ENCODE results near the gene GYPC.

Gene GYPC

GRCh38 chr2:126662621-126663020 is 6.7 kb downstream of the GYPC start:
- H3K27me3 ChIP-seq (ENCODE audit: insufficient read depth, poor library complexity, severe bottlenecking) = no peaks in the 10 kb centered on the region
- H3K4me3 ChIP-seq (replicated peaks; ENCODE audit: insufficient read depth, low read length) = no peak overlapping the region
- TF ChIP-seq GABPA (IDR thresholded peaks at IDR 0.05; ENCODE audit: low read depth) = no peak
- H3K27ac ChIP-seq (replicated peaks) = peak overlapping the region; percentile 96
- DNase-seq (ENCODE audit: low read depth in 1 of 2, low spot score in 1 of 2) = no peak

DNA sequence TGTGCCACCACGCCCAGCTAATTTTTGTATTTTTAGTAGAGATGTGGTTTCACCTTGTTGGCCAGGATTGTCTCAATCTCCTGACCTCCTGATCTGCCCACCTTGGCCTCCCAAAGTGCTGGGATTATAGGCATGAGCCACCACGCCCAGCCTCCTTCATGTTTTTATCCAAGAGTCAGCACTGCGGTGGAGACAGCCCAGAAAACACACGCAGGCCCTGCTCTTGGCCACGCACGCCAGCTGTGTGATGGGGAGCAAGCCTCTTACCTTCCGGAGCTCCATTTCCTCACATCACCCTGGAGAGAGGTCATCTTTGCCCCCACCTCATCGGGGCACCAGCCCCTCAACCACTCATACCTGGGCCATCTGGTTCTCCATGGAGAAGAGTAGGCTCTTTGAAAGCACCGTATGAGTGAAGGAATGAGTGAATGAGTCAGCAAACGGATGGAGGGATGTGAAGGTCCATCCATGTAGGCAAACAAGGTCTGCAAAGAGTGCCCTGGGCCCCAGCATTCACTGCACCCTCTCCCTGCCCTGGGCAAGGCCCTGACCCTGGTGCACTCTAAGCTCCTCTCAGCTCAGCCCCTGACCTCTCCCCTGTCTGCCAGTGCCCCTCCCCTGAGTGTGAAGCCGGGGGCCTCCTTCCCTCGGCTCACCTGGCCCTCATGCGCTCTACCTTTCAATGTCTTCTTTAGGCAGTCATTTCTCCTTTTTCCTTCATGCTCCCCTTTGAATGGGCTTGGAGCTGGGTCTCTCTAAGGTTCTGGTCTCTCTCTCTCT is 7.4 kb downstream of the GYPC start:
- Histone ChIP-seq H3K4me3 (replicated peaks; ENCODE audit: insufficient read depth, low read length) (no peak overlapping the region), H3K27me3 (ENCODE audit: insufficient read depth, poor library complexity, severe bottlenecking) (no peaks in the 10 kb centered on the region), H3K27ac (replicated peaks) (peak overlapping the region; percentile 96; the same call in 1 of the 2 replicates)
- TF ChIP-seq POLR2AphosphoS5 (IDR thresholded peaks at IDR 0.05; ENCODE audit: low read depth) = no peak
- TF ChIP-seq REST (IDR thresholded peaks at IDR 0.05; ENCODE audit: insufficient replicate concordance, low read depth) = no peak
- TF ChIP-seq SPI1 (IDR thresholded peaks at IDR 0.05; ENCODE audit: borderline replicate concordance, low read depth) = no peak
- TF ChIP-seq CTCF (IDR thresholded peaks at IDR 0.05; ENCODE audit: insufficient read depth, low read length) = no peak
- no peak for TF ChIP-seq GABPA (IDR thresholded peaks at IDR 0.05; ENCODE audit: low read depth)
- DNase-seq (ENCODE audit: low read depth in 1 of 2, low spot score in 1 of 2) = no peak

DNA sequence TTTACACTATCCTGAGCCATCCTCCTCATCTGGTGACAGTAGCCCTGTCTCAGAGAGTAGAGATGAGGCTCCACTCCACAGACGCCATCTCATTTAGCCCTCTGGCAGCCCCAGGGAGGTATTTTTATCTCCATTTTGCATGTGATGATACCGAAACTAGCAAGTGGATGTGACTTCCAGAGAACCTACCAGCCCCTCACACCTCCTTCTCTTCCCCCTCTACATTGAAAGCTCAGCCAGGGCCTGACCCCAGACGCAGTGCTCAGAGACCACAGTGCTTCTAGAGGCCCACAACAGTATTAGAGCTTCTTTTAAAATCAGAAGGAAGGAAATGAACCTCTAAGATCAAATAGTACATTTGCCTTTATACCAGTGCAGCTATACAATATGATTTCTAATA is 8.3 kb downstream of the GYPC start:
- TF ChIP-seq SPI1 (IDR thresholded peaks at IDR 0.05; ENCODE audit: borderline replicate concordance, low read depth) (no peak), POLR2AphosphoS5 (IDR thresholded peaks at IDR 0.05; ENCODE audit: low read depth) (no peak), CTCF (IDR thresholded peaks at IDR 0.05; ENCODE audit: insufficient read depth, low read length) (no peak), GABPA (IDR thresholded peaks at IDR 0.05; ENCODE audit: low read depth) (no peak), REST (IDR thresholded peaks at IDR 0.05; ENCODE audit: insufficient replicate concordance, low read depth) (no peak)
- DNase-seq (ENCODE audit: low read depth in 1 of 2, low spot score in 1 of 2) = no peak
- Histone ChIP-seq H3K27ac (replicated peaks) (no peak overlapping the region), H3K4me3 (replicated peaks; ENCODE audit: insufficient read depth, low read length) (no peak overlapping the region), H3K27me3 (ENCODE audit: insufficient read depth, poor library complexity, severe bottlenecking) (no peaks in the 10 kb centered on the region)

DNA sequence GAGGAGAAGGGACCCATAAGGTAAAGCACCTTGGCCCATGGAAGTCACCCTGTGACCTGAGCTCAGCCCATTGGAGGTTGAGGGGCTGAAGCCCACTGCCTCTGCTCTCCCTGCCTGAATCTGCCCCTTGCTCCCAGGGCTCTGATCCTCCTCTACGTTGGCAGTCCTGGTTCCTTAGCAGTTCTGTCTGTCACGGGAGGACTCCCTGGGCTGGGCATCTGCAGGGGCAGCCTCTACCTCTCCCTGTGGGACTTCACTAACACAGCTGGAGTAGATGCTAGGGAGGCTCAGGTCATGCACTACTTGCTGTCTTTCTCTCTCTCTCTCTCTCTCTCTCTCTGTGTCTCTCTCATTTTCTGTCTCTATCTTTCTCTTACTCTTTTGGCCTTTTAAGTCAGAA is 8.7 kb downstream of the GYPC start:
- Histone ChIP-seq H3K4me3 (replicated peaks; ENCODE audit: insufficient read depth, low read length) (no peak overlapping the region), H3K27me3 (ENCODE audit: insufficient read depth, poor library complexity, severe bottlenecking) (no peaks in the 10 kb centered on the region), H3K27ac (replicated peaks) (0 out of 2 replicates have a peak overlapping the region, but pooled peaks have one; percentile 17)
- no peak for TF ChIP-seq GABPA (IDR thresholded peaks at IDR 0.05; ENCODE audit: low read depth)
- TF ChIP-seq SPI1 (IDR thresholded peaks at IDR 0.05; ENCODE audit: borderline replicate concordance, low read depth) = no peak
- no peak for DNase-seq (ENCODE audit: low read depth in 1 of 2, low spot score in 1 of 2)

GRCh38 chr2:126665483-126665882 is 9.5 kb downstream of the GYPC start:
- H3K4me3 ChIP-seq (replicated peaks; ENCODE audit: insufficient read depth, low read length) = no peak overlapping the region
- no peak for DNase-seq (ENCODE audit: low read depth in 1 of 2, low spot score in 1 of 2)
- TF ChIP-seq SPI1 (IDR thresholded peaks at IDR 0.05; ENCODE audit: borderline replicate concordance, low read depth) = no peak
- no peak for TF ChIP-seq POLR2AphosphoS5 (IDR thresholded peaks at IDR 0.05; ENCODE audit: low read depth)
- TF ChIP-seq CTCF (IDR thresholded peaks at IDR 0.05; ENCODE audit: insufficient read depth, low read length) = no peak
- TF ChIP-seq REST (IDR thresholded peaks at IDR 0.05; ENCODE audit: insufficient replicate concordance, low read depth) = no peak
- TF ChIP-seq GABPA (IDR thresholded peaks at IDR 0.05; ENCODE audit: low read depth) = no peak
- no peaks in the 10 kb centered on the region for H3K27me3 ChIP-seq (ENCODE audit: insufficient read depth, poor library complexity, severe bottlenecking)
- no peak overlapping the region for H3K27ac ChIP-seq (replicated peaks)
